HepG2 (cell line): Measurements from ENCODE around the gene POLR1G. TPM values are rescaled to one million over a fixed set of nuclear protein-coding genes. Genes with fewer than 3 reads are reported as not detected.

Source experiments
- AHDC1 ChIP-seq: sonication (generic); formaldehyde crosslinking; IDR thresholded peaks from 2 replicates; pipeline ENCODE4 v1.5.1; 2020; ENCODE audit warnings: mild to moderate bottlenecking, missing genetic modification reagents, borderline replicate concordance
- CEBPB ChIP-seq: IDR thresholded peaks from 2 replicates; pipeline ENCODE4 v1.6.1; 2011; ENCODE audit warnings: low read depth, low read length, improper control_type of control experiment, borderline replicate concordance
- KLF15 ChIP-seq: sonication (generic); formaldehyde crosslinking; IDR thresholded peaks from 2 replicates; pipeline ENCODE4 v1.8.1; 2023; ENCODE audit warnings: borderline replicate concordance, mild to moderate bottlenecking, inconsistent platforms, missing genetic modification reagents, mixed read lengths
- MBNL3 ChIP-seq: fragments of 250-450 bp; sonication (Bioruptor Pico); conservative IDR thresholded peaks from 2 replicates; pipeline ENCODE4 v1.8.0; 2022; ENCODE audit warnings: mild to moderate bottlenecking, inconsistent platforms
- NCOA1 ChIP-seq: sonication (generic); formaldehyde crosslinking; IDR thresholded peaks from 2 replicates; pipeline ENCODE4 v1.9.0; 2021; ENCODE audit warnings: missing genetic modification reagents
- NFKBIZ ChIP-seq: IDR thresholded peaks from 2 replicates; pipeline ENCODE4 v1.6.1; 2018; ENCODE audit warnings: missing genetic modification reagents, missing compliant biosample characterization
- PCBP1 ChIP-seq: fragments of 200-400 bp; formaldehyde crosslinking; IDR thresholded peaks from 2 replicates; pipeline ENCODE4 v1.6.1; 2017; ENCODE audit warnings: mild to moderate bottlenecking, low read depth, low read length, borderline replicate concordance
- RAD51 ChIP-seq: fragments of 450-650 bp; IDR thresholded peaks from 2 replicates; pipeline ENCODE4 v1.6.1; 2016; ENCODE audit warnings: borderline replicate concordance
- ZBTB33 ChIP-seq: sonication (generic); formaldehyde crosslinking; IDR thresholded peaks from 2 replicates; pipeline ENCODE4 v1.4.0; 2020; ENCODE audit warnings: missing genetic modification reagents
- ZNF10 ChIP-seq: sonication (generic); formaldehyde crosslinking; IDR thresholded peaks from 2 replicates; pipeline ENCODE4 v1.4.0; 2020; ENCODE audit warnings: mild to moderate bottlenecking, low read depth, missing genetic modification reagents, borderline replicate concordance
- ZNF253 ChIP-seq: sonication (generic); formaldehyde crosslinking; IDR thresholded peaks from 2 replicates; pipeline ENCODE4 v1.8.0; 2022; ENCODE audit warnings: mild to moderate bottlenecking, missing genetic modification reagents, borderline replicate concordance
- ZNF280D ChIP-seq: sonication (generic); formaldehyde crosslinking; IDR thresholded peaks from 2 replicates; pipeline ENCODE4 v1.5.1; 2020; ENCODE audit warnings: mild to moderate bottlenecking, missing genetic modification reagents
- ZNF33A ChIP-seq: sonication (generic); formaldehyde crosslinking; IDR thresholded peaks from 2 replicates; pipeline ENCODE4 v1.5.1; 2020; ENCODE audit warnings: missing genetic modification reagents, mild to moderate bottlenecking, moderate library complexity, borderline replicate concordance
- ZNF512 ChIP-seq: sonication (generic); formaldehyde crosslinking; IDR thresholded peaks from 2 replicates; pipeline ENCODE4 v1.4.0; 2020; ENCODE audit warnings: mild to moderate bottlenecking, missing genetic modification reagents
- ZNF7 ChIP-seq: IDR thresholded peaks from 2 replicates; pipeline ENCODE4 v1.6.1; 2016; ENCODE audit warnings: missing biosample characterization, missing genetic modification reagents
- ZSCAN30 ChIP-seq: sonication (generic); formaldehyde crosslinking; IDR thresholded peaks from 2 replicates; pipeline ENCODE4 v1.5.0; 2020; ENCODE audit warnings: mild to moderate bottlenecking, missing genetic modification reagents
- polyA plus RNA-seq, 8 experiments: library from polyadenylated mRNA; depleted of rRNA in 3 of 8; stranded (reverse) in 7 of 8; unstranded in 1 of 8; fragments of >200 nt; fragmentation: Illumina TruSeq in 4 of 8; extraction: Trizol in 4 of 8; gene quantifications; 2 replicates each; pipeline versions ENCODE4 v1.2.1 to v1.2.3, GENCODE V29; 2011 to 2016; ENCODE audit warnings: low read depth in 4 of 8, missing spikeins in 1 of 8, mixed read lengths in 1 of 8; ENCODE audit not compliant: insufficient read depth in 1 of 8
- total RNA-seq, 5 experiments: library from RNA; depleted of rRNA; stranded (reverse); fragments of >200 nt; fragmentation: Illumina TruSeq; extraction: Trizol; gene quantifications; 2 replicates each; pipeline ENCODE4 v1.2.3, GENCODE V29; 2016; ENCODE audit warnings: low read depth in 1 of 5

The POLR1G gene
- total and polyA plus RNA-seq, 2 of the 13 experiments (the other 11 are each of a cell fraction or from before 2014, with no cell fraction given), result 3.5 to 20.8 TPM

- TF ChIP-seq ZNF253 (CRISPR knock-in tag) (peak; percentile 26; the same call in 1 of the 2 replicates), ZBTB33 (CRISPR knock-in tag) (no peak), ZSCAN30 (CRISPR knock-in tag) (no peak; the same call in 1 of the 2 replicates), RAD51 (no peak), ZNF10 (no peak), CEBPB (no peak), NFKBIZ (CRISPR knock-in tag) (no peak), PCBP1 (no peak), KLF15 (CRISPR knock-in tag) (no peak), ZNF33A (CRISPR knock-in tag) (no peak), ZNF7 (CRISPR knock-in tag) (no peak), ZNF512 (CRISPR knock-in tag) (no peak), MBNL3 (CRISPR knock-in tag) (no peak), AHDC1 (CRISPR knock-in tag) (0 out of 2 replicates have a peak, but pooled peaks have one; percentile 31), NCOA1 (no peak), ZNF280D (CRISPR knock-in tag) (no peak)
These were observed 814 bp upstream of the POLR1G start (continued) for GRCh38 chr19:45405435-45406225.
